ENCODE results near the gene TEX29. TPM values are rescaled to one million over a fixed set of nuclear protein-coding genes. Genes with fewer than 3 reads are reported as not detected.

TEX29 gene
- total RNA-seq, 1 donor from 2014 or later: not detected

DNA sequence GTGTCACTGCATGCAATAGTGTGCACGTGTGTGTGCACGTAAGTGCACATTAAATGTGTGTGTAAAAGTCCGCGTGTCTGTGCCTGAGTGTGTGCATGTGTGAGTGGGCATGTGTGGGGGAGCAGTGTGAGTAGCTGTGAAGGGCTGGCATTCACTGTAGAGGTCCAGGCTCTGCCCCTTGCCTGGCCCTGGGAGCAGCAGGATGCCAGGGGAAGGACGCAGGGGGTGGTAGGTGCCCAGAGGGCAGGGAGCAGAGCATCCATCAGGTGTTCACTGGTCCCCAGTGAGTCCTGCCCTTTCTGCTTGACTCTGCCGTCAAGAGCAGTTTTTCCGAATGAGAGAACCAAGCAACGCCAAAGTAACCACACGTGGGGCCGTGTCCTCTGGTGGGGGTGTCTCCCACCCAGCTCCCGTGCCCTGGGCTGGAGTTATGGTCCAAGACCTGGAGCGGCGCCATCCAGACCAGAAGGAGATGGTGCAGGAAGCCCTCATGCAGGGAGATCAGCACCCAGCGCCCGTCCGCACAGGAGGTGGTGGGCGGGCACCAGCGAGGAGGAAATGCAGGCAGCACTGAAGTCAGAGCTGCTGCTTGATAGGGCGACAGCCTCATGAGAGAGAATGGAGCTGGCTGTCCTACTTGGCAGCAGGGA is 68.5 kb downstream of the TEX29 start:
- Histone ChIP-seq H3K4me3 (no peak overlapping the region), H3K27me3 (ENCODE audit: low read depth) (peaks cover 53% of the 10 kb centered on the region), H3K9me3 (replicated peaks) (no peaks in the 10 kb centered on the region), H3K36me3 (no peaks in the 10 kb centered on the region), H3K4me1 (no peaks in the 10 kb centered on the region), H3K27ac (replicated peaks) (no peak overlapping the region)
- no peak for DNase-seq
- intact Hi-C loops (cut with micrococcal nuclease): no loop called here
- TF ChIP-seq, protein P1, sequence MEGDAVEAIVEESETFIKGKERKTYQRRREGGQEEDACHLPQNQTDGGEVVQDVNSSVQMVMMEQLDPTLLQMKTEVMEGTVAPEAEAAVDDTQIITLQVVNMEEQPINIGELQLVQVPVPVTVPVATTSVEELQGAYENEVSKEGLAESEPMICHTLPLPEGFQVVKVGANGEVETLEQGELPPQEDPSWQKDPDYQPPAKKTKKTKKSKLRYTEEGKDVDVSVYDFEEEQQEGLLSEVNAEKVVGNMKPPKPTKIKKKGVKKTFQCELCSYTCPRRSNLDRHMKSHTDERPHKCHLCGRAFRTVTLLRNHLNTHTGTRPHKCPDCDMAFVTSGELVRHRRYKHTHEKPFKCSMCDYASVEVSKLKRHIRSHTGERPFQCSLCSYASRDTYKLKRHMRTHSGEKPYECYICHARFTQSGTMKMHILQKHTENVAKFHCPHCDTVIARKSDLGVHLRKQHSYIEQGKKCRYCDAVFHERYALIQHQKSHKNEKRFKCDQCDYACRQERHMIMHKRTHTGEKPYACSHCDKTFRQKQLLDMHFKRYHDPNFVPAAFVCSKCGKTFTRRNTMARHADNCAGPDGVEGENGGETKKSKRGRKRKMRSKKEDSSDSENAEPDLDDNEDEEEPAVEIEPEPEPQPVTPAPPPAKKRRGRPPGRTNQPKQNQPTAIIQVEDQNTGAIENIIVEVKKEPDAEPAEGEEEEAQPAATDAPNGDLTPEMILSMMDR (IDR thresholded peaks at IDR 0.05; ENCODE audit: borderline replicate concordance): no peak

DNA sequence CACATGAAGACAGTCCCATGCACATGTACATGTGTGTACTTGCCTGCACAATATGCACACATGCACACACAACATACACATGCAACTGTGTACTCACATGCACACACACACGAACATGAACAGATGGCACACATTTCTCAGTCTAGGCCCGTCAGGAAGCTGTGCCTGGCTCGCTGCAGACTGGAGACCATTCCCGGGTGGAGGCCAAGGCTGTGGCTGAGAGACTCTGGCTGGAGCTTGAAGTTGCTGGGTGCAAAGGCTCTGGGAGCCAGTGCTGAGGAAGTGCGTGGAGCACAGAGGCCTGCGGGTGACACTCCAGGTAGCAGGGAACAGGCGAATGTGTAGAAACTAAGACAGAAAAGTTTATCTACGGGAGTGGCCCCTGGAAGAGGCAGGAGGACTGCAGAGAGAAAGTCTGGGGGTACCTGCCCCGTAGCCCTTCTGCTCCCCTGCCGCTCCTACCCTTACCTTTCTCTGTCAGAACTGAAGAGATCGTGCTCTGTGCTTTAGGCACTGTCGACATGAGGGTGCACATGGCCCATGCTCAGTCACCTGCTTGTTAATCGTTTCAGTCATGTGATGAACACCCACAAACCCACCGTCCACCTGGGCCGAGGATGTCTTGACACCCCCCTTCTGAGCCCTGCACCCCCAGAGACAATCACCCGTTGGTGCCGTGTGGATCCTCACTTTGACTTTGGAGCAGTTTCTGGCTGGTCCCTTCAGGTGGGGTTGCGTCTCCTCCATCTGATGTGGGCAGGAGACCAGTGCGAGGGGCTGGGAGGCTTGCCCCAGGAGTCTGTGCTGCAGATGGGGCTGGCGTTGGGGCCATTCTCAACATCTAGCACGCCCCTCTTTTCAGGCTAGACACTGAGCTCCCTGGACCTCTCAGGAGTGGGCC is 69.4 kb downstream of the TEX29 start:
- Histone ChIP-seq H3K27ac (replicated peaks) (no peak overlapping the region), H3K9me3 (replicated peaks) (no peaks in the 10 kb centered on the region), H3K27me3 (ENCODE audit: low read depth) (peaks cover 51% of the 10 kb centered on the region), H3K4me1 (no peaks in the 10 kb centered on the region), H3K4me3 (no peak overlapping the region), H3K36me3 (no peaks in the 10 kb centered on the region)
- TF ChIP-seq, protein P1 (IDR thresholded peaks at IDR 0.05; ENCODE audit: borderline replicate concordance): no peak
- intact Hi-C loops (cut with micrococcal nuclease): no loop called here
- DNase-seq: no peak

DNA sequence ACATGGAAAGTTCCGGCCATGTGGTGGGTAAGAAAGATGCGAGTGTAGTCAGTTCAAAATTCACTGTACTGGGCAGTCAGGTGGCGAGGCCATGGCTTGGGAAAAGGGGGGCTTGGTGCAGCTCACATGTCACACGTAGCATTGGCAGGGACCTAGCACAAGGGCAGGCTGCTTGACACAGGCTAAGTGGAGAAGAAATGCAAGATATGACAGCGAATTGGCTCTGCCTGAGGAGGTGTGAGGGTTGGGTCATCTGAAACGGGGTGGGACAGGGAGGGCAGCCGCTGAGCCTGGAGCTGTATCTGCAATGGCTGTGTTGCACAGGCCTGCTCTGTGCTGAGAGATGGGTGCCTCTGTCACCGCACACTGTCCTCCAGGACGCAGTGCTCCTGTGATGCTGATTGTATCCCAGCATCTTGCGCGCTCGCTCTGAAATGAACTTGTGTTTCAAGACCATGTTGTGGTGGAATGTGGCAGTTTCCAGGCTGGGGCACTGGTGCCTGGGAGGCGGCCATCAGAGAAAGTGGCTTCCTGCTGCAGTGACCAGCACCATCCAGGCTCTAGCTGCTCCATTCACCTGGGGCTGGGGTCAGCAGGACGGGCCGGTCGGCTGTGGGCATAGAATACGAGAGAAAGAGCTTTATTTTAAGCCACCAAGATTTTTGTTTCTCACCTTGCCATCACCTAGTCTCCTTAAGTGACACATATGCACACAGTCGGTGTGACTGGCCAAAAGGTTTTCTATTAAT is 70.3 kb downstream of the TEX29 start:
- TF ChIP-seq, protein P1 (IDR thresholded peaks at IDR 0.05; ENCODE audit: borderline replicate concordance): no peak

DNA sequence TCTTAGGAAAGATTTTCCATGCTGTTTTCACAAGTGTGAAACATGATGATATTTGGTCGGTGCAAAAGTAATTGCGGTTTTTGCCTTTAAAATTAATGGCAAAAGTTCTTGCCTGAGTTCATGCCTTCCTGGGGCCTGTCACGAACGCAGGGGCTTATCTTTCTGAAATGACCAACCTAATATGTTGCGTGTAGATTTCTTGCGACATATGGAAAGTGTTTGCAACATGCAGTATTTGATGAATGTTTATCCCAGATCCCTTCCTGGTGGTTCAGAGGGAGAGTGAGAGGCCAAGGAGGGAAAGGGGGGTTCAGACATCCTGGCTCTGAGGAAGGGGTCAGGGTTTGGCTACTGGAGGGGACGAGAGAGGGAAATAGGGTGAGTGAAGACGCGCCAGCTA is 72.0 kb downstream of the TEX29 start:
- DNase-seq: no peak

More for the DNA sequence above, 70.3 kb downstream of the TEX29 start:
- Histone ChIP-seq H3K27me3 (ENCODE audit: low read depth) (peaks cover 49% of the 10 kb centered on the region), H3K36me3 (no peaks in the 10 kb centered on the region), H3K4me3 (no peak overlapping the region), H3K27ac (replicated peaks) (no peak overlapping the region), H3K9me3 (replicated peaks) (no peaks in the 10 kb centered on the region), H3K4me1 (no peaks in the 10 kb centered on the region)
- no peak for DNase-seq
- intact Hi-C loops (cut with micrococcal nuclease): no loop called here

More for the DNA sequence above, 72.0 kb downstream of the TEX29 start:
- TF ChIP-seq, protein P1 (IDR thresholded peaks at IDR 0.05; ENCODE audit: borderline replicate concordance): no peak
- H3K36me3 ChIP-seq: no peaks in the 10 kb centered on the region
- peaks cover 53% of the 10 kb centered on the region for H3K27me3 ChIP-seq (ENCODE audit: low read depth)
- H3K4me1 ChIP-seq: no peaks in the 10 kb centered on the region
- intact Hi-C loops (cut with micrococcal nuclease): no loop called here
- no peaks in the 10 kb centered on the region for H3K9me3 ChIP-seq (replicated peaks)
- H3K4me3 ChIP-seq: no peak overlapping the region
- no peak overlapping the region for H3K27ac ChIP-seq (replicated peaks)

Data from left ventricle myocardium inferior (tissue), 1 donor.